Fibroblast of pulmonary artery (primary cell): ENCODE data around the gene BRIP1.

Experiments used
- DNase-seq: peaks from one replicate; pipeline ENCODE4 v3.0.0-alpha.2; 2010; ENCODE audit warnings: low read depth
- H3K4me3 ChIP-seq: replicated peaks from 2 replicates; pipeline ENCODE4 v1.5.1; 2011; ENCODE audit warnings: low read depth, mild to moderate bottlenecking, control low read depth, low read length, moderate library complexity
- CTCF ChIP-seq: IDR thresholded peaks from 2 replicates; pipeline ENCODE4 v1.5.1; 2011; ENCODE audit warnings: mild to moderate bottlenecking, control low read depth, low read length, inconsistent platforms; ENCODE audit errors: missing control alignments

BRIP1 gene

GRCh38 chr17:61764846-61765245 is 98.5 kb downstream of the BRIP1 start:
- no peak for TF ChIP-seq CTCF
- DNase-seq: no peak
- H3K4me3 ChIP-seq: no peak overlapping the region

- no peak for DNase-seq
- TF ChIP-seq CTCF: no peak
- H3K4me3 ChIP-seq: no peak overlapping the region
Observed at GRCh38 chr17:61761827-61762226, 101.5 kb downstream of the BRIP1 start.

- no peak for TF ChIP-seq CTCF
- no peak overlapping the region for H3K4me3 ChIP-seq
- DNase-seq: no peak
Observed at GRCh38 chr17:61759362-61759761, 104.0 kb downstream of the BRIP1 start.

DNA sequence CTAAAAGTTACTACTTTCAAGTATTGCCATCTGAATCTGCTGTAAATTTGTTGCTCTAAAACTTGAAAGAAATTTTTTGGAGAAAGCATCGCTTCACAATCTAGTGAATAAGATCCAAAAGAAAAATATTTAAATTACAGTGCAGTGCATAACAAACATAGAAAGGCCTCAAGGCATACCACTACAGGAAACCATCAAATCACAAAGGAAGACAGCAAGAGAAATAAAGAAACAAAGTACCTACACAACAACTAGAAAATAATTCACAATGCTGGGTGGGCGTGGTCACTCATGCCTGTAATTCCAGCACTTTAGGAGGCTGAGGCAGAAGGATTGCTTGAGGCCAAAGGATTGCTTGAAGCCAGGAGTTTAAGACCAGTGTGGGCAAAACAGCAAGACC is 104.9 kb downstream of the BRIP1 start:
- DNase-seq: no peak
- H3K4me3 ChIP-seq: no peak overlapping the region
- TF ChIP-seq CTCF: no peak

DNA sequence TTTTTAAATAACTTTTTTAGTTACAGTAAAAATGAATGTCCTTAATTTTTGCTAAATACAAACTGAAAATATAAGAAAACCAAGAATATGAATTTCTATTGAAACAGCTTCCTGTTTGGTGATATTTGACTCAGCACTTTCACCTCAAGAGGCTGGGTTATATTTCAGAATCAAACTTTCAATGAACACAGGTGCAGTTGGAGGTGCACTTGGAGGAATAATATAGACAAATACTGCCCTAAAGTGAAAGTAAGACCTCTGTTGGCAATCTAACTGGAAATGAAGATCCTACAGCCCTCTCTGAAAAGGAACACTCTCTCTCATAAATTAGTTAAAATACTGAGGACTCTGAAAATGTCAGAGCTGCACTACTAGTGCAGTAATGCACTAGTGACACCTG is 106.2 kb downstream of the BRIP1 start:
- no peak for DNase-seq
- no peak for TF ChIP-seq CTCF
- no peak overlapping the region for H3K4me3 ChIP-seq

GRCh38 chr17:61756561-61756960 is 106.8 kb downstream of the BRIP1 start:
- no peak for DNase-seq
- no peak for TF ChIP-seq CTCF
- H3K4me3 ChIP-seq: no peak overlapping the region

DNA sequence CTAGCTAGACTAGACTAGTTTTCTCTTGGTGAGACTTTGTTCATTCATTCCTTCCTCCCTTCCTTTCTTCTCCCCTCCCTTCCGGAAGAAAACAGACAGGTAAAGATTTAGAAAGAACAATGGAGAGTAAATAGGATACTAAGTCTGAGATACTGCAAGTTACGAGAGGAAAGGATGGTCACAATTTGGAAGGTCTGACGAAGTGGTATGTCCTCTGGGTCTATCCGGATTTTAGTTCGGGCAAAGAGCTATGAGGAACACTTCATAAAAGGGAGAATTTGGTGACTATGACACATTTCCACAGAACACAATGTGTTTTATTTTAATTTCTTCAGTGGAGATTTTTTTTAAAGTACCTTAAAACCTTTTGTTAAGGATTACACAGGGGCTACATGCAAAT is 107.7 kb downstream of the BRIP1 start:
- no peak for TF ChIP-seq CTCF
- no peak overlapping the region for H3K4me3 ChIP-seq
- no peak for DNase-seq
